Gastroesophageal sphincter (tissue), 3 donors: ENCODE measurements around the gene SIGLEC8.

ENCODE experiments used
- EP300 ChIP-seq: sonication (generic); formaldehyde crosslinking; IDR thresholded peaks from one replicate; pipeline ENCODE4 v1.6.1; 2017; ENCODE audit warnings: antibody characterized with exemption, mild to moderate bottlenecking
- TF ChIP-seq, protein P1 (sequence below), 4 experiments: fragments of 200-600 bp in 2 of 4; fragments of 450-650 bp in 2 of 4; sonication (generic) in 1 of 4; IDR thresholded peaks; one replicate each; pipeline ENCODE4 v1.5.1; 2017 to 2019; ENCODE audit warnings: antibody characterized with exemption in 4 of 4, mild to moderate bottlenecking in 2 of 4, moderate library complexity in 2 of 4

DNA sequence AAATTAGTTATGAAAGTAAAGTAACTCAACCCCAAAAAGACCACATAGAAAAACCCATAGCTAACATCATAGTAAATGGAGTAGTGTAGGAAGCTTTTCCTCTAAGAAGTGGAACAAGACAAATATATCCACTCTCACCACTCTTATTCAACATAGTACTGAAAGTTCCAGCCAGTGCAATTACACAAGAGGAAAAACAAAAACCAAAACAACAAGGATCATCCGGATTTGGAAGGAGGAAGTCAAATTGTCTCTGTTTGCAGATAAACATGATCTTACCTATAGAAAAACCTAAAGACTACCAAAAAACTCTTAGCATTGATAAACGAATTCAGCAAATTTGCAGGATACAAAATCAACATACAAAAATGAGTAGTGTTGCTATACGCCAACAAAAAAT lies 8.5 kb upstream of the SIGLEC8 start:
- TF ChIP-seq, protein P1, sequence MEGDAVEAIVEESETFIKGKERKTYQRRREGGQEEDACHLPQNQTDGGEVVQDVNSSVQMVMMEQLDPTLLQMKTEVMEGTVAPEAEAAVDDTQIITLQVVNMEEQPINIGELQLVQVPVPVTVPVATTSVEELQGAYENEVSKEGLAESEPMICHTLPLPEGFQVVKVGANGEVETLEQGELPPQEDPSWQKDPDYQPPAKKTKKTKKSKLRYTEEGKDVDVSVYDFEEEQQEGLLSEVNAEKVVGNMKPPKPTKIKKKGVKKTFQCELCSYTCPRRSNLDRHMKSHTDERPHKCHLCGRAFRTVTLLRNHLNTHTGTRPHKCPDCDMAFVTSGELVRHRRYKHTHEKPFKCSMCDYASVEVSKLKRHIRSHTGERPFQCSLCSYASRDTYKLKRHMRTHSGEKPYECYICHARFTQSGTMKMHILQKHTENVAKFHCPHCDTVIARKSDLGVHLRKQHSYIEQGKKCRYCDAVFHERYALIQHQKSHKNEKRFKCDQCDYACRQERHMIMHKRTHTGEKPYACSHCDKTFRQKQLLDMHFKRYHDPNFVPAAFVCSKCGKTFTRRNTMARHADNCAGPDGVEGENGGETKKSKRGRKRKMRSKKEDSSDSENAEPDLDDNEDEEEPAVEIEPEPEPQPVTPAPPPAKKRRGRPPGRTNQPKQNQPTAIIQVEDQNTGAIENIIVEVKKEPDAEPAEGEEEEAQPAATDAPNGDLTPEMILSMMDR (IDR thresholded peaks at IDR 0.05) = no peak
- TF ChIP-seq EP300 = no peak
